ENCODE data around the gene CRTAC1.

The CRTAC1 gene

GRCh38 chr10:97974100-97974499 lies 56.3 kb downstream of the CRTAC1 start:
- DNase-seq, result no peak

DNA sequence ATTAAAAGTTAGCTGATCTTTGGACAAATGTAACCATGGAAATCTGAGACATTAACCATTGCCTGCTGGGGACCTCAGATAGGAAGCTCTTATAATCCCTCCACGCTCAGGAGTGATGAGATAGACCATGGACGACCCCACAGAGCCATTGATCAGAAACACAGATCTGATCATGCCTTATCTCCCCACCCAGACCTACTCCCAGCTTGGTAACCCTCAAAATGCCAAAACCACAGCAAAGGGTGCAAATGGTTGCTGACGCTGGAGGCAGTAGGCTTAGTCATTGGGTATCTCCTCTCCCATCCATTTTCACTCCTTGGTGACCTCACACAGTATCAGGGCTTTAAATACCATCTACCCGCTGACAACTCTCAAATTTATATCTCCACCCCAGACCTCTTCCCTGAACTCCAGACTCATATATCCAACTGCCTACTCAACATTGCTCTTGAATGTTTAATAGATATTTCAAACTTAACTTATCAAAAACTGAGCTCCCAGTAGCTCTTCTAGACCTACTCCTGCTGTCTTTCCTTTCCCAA lies 60.8 kb downstream of the CRTAC1 start:
- DNase-seq, result no peak

- no peak for DNase-seq
These were observed 65.7 kb downstream of the CRTAC1 start for GRCh38 chr10:97964748-97965147.

GRCh38 chr10:97961945-97962344 lies 68.5 kb downstream of the CRTAC1 start:
- no peak for DNase-seq

GRCh38 chr10:97960269-97961056 lies 70.0 kb downstream of the CRTAC1 start:
- DNase-seq, result no peak

DNA sequence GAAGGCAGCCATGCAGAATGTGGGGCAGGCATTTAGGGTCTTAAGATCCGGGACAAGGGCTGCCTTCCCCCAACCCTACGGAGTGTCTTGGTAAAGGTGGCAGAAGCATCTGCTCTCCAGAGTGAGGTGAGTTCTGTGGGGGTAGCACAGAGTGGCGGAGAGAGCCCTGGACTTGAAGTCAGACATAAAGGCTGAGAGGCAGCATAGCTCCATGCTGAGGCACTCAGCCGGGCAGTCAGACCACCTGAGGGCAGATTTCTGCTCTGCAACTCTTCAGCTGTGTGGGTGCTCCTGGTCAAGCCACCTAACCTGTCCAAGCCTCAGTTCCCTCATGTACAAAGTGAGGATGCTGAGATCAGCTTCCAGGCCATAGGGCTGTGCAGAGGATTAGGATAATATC lies 81.0 kb downstream of the CRTAC1 start:
- no peak for DNase-seq

GRCh38 chr10:97948822-97949221 lies 81.6 kb downstream of the CRTAC1 start:
- DNase-seq, result no peak

- no peak for DNase-seq
These were observed 85.6 kb downstream of the CRTAC1 start for GRCh38 chr10:97944772-97945171.

DNA sequence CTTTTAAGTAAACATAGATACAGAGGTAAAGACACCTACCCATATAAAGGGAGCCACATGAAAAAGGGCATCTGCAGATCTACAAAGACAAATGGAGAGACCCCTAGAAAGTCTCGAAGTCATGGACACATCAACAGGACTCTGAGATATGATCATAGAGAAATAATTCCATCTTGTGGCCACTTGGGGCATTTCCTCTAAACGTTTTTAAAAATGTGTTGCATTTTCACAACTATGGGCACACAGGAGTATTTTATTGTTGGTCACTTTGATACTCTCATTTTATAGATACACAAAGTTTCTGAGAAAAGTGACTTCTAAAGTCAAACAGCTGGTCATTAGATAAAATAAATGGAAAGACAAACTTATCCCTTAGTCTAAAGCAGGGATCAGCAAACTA lies 87.1 kb downstream of the CRTAC1 start:
- no peak for DNase-seq

- DNase-seq, result no peak
These were observed 89.9 kb downstream of the CRTAC1 start for GRCh38 chr10:97940534-97940933.

DNA sequence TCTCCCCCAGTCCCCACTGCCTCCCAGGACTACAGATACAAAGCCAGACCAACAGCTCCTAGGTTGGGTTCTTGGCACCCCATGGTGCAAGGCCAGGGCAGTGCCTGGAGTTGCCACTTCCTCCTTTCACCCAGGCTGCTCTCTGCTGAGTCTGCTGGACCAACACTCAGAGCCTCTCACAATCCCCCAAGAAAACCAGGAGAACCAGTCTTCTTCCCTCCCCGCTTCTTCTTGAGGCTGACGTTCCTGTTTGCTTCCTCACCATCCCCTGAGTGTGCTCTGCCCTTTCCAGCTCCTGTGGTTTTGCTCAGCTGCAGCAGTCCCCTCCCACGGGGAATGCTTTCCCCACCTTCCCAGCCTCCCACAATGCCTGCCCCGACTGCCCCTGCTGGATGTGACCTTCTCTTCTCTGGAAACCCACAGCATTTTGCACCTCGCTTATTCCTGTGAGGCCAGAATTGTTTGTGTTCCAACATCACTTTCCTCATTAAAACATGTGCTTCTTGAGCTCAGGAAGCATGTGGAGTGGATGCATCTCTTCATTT lies 90.9 kb downstream of the CRTAC1 start:
- no peak for DNase-seq

- DNase-seq, result no peak
These were observed 92.5 kb downstream of the CRTAC1 start for GRCh38 chr10:97937928-97938327.

- DNase-seq, result no peak
These were observed 93.4 kb downstream of the CRTAC1 start for GRCh38 chr10:97937054-97937453.

- no peak for DNase-seq
These were observed 94.3 kb downstream of the CRTAC1 start for GRCh38 chr10:97936126-97936525.

DNA sequence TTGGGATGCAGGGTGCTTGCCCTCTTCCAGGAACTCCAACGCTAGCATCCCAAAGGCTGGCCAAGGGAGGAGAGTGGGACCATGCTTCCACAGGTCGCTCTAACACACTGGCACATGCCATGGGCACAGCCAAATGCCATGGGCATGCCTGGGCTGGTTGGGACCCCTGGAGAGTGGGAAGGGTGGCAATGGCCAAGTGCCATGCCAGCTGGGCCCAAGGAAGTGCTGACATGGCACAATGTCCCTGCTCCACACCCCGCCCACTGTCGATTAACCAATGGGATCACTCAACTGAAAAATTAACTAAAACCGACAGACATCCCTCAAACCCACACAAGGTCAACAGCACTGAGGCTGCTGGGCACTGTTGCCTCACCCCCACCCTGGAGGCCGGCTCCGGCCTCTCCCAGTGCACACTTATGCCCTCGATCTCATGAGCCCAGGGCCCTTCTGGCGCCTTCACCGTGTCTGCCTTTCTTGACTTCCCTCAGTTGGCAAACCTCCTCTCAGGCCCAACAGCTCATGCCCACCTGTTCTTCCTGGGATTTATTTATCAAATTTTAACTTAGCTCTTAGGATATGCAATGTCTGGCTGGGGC lies 97.4 kb downstream of the CRTAC1 start:
- DNase-seq, result no peak

DNA sequence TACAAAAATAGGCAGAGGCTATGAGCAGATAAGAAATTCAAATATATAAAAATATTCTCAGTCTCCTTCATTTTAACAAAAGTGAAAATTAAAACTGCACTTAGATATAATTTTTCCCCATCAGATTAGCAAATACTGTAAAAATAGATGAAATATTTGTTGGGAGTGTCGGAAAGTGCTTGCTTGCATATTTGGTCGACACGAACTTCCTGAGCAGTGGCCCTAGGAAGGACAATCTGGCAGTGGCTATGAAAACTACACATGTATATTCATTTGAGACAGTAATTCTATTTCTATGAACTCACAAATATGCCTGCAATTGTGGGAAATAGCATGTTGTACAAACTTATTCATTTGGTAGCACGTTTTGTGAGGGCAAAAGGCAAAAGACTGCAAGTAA lies 99.4 kb downstream of the CRTAC1 start:
- no peak for DNase-seq

- no peak for DNase-seq
These were observed 101.5 kb downstream of the CRTAC1 start for GRCh38 chr10:97928897-97929296.

DNA sequence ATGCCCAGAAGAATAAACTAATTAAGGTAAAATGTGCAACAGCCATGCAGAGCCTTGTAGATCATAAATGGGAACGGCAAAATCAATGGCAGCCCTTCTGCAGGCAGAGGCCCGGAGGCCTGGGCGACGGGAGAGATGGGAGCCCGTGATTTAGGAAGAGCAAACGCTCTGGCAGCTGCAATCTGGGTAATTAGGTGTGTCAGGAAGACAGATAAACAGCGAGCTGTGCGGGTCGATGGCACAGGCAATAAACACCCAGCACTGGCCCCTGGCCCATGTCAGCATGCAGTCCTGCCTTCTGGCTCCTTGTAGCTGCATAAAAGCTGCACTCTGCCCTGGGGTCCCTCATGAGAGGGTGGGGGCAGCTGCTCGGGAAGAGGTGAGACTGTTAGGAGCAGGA lies 102.8 kb downstream of the CRTAC1 start:
- no peak for DNase-seq

DNA sequence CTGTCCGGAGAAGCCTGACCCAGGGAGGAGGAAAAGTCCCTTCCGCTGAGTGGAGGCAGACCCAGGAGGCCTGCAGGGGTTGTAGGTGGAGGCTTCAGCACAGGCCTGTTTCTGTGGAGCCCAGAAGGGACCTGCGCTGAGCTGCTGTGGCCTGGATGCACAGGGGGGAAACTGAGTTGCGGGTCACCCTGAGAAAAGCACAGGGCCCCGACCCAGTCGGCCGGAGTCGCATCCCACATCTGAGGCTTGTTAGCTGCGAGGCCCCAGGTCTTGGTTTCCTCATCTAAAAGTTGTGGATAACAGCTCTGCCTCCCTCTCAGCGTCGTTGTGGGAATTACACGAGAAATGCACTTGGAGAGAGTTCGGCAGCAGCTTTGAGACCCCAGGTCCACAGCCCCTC lies 104.4 kb downstream of the CRTAC1 start:
- DNase-seq, result no peak

- no peak for DNase-seq
These were observed 105.0 kb downstream of the CRTAC1 start for GRCh38 chr10:97925308-97925938.

DNA sequence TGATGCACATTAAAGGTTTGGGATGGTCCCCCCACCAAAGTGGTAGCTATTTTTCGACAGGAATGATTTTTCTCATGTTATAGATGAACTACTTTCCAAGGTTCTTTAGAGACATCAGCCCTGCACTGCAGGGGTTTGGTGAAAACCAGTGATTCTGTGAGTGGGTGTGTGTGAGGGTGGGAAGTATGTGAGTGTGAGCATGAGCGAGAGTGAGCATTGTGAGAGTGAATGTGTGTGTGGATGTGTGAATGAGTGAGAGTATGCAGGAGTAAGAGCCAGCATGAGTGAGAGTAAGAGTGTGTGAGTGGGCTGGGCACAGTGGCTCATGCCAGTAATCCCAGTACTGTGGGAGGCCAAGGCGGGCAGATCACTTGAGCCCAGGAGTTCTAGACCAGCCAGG lies 105.7 kb downstream of the CRTAC1 start:
- DNase-seq, result no peak

DNA sequence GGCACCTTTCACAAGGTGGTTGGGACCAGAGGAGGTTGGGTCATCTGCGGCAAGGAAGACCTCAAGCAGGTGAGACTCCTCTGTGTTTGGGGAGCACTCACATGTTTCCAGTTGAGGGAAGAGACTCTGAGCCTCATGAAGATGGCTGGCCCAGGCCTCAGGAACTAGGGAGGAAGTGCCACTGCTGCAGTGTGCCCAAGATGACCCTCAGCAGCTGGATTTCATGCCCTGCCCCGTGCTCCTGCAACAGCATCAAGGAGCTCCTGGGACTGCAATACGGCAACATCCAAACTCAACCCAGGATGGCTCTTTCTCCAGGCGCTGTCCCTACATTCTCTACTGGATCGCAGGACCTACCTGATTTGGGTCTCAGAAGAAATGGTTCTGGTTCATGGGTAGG lies 106.9 kb downstream of the CRTAC1 start:
- DNase-seq, result no peak

- DNase-seq, result no peak
These were observed 107.4 kb downstream of the CRTAC1 start for GRCh38 chr10:97923057-97923456.

Data from T-helper 9 cell (primary cell).